Nephron (organoid): ENCODE results near the gene PLA2G6.

Source experiments
- H3K27ac Mint-ChIP-seq, 3 experiments: 2 replicates each; pipeline ENCODE4 v1.8.0; 2020; ENCODE audit warnings: mixed read lengths in 3 of 3, mild to moderate bottlenecking in 2 of 3, moderate library complexity in 1 of 3
- H3K27me3 Mint-ChIP-seq: 2 replicates; pipeline ENCODE4 v1.8.0; 2021; ENCODE audit warnings: low read depth, mild to moderate bottlenecking, moderate library complexity, mixed read lengths
- H3K36me3 Mint-ChIP-seq: 2 replicates; pipeline ENCODE4 v1.8.0; 2020; ENCODE audit warnings: low read depth, mixed read lengths
- H3K4me1 Mint-ChIP-seq: 2 replicates; pipeline ENCODE4 v1.8.0; 2020; ENCODE audit warnings: mixed read lengths
- H3K4me3 Mint-ChIP-seq, 3 experiments: 2 replicates each; pipeline ENCODE4 v1.8.0; 2020; ENCODE audit warnings: mild to moderate bottlenecking in 3 of 3, mixed read lengths in 3 of 3, moderate library complexity in 2 of 3
- H3K9me3 Mint-ChIP-seq: 2 replicates; pipeline ENCODE4 v1.8.0; 2020; ENCODE audit warnings: mixed read lengths
- TF ChIP-seq, protein P1 (sequence below), 3 experiments: fragments of 200-600 bp; sonication (generic); IDR thresholded peaks; one replicate each; pipeline ENCODE4 v1.5.0; 2021; ENCODE audit warnings: antibody characterized with exemption in 3 of 3; ENCODE audit not compliant: unreplicated experiment in 3 of 3

PLA2G6 gene

DNA sequence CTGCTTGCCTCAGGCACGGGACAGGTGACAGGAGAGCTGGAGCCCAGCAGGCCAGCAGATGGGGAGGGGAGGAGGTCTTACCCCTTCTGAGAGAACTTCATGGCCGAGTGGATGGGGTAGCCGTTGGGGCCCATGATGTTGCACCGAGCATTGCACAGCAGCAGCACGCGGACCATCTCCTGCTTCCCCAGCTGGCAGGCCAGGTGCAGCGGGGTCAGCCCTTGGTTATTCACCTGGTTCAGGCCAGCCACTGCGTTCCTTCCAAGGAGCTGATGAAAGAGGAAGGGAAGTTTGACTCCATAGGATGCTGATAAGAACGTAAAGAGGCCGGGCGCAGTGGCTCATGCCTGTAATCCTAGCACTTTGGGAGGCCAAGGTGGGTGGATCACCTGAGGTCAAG lies 41.7 kb downstream of the PLA2G6 start:
- no peak overlapping the region for H3K27ac Mint-ChIP-seq
- H3K27me3 Mint-ChIP-seq, result no peaks in the 10 kb centered on the region
- no peaks in the 10 kb centered on the region for H3K9me3 Mint-ChIP-seq
- no peaks in the 10 kb centered on the region for H3K4me1 Mint-ChIP-seq
- H3K4me3 Mint-ChIP-seq, result no peak overlapping the region
- TF ChIP-seq, protein P1, sequence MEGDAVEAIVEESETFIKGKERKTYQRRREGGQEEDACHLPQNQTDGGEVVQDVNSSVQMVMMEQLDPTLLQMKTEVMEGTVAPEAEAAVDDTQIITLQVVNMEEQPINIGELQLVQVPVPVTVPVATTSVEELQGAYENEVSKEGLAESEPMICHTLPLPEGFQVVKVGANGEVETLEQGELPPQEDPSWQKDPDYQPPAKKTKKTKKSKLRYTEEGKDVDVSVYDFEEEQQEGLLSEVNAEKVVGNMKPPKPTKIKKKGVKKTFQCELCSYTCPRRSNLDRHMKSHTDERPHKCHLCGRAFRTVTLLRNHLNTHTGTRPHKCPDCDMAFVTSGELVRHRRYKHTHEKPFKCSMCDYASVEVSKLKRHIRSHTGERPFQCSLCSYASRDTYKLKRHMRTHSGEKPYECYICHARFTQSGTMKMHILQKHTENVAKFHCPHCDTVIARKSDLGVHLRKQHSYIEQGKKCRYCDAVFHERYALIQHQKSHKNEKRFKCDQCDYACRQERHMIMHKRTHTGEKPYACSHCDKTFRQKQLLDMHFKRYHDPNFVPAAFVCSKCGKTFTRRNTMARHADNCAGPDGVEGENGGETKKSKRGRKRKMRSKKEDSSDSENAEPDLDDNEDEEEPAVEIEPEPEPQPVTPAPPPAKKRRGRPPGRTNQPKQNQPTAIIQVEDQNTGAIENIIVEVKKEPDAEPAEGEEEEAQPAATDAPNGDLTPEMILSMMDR (IDR thresholded peaks at IDR 0.05; ENCODE audit: unreplicated experiment in 3 of 3), result no peak
- peaks cover 17% of the 10 kb centered on the region for H3K36me3 Mint-ChIP-seq

DNA sequence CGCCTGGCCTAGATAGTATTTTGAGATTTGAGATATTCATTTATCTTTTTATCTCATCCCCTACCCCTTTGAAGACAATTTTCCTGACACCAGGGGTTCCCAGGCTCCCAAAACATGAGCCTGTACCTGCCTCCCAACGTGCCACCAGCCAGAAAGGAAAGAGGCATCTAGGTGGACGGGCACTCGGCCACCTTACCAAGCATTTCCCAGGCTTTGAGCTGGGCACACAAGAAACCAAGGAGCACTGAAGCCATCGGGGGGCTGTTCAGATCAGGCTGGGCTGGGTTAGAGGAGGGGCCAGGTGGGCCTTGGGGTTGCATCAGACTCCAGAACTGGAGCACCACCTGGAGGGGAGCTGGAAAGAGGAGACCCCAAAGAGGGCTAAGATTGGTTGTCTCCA lies 42.7 kb downstream of the PLA2G6 start:
- no peaks in the 10 kb centered on the region for H3K27me3 Mint-ChIP-seq
- H3K4me1 Mint-ChIP-seq, result no peaks in the 10 kb centered on the region
- H3K36me3 Mint-ChIP-seq, result peaks cover 23% of the 10 kb centered on the region
- TF ChIP-seq, protein P1 (IDR thresholded peaks at IDR 0.05; ENCODE audit: unreplicated experiment in 3 of 3), result no peak
- no peak overlapping the region for H3K4me3 Mint-ChIP-seq
- no peaks in the 10 kb centered on the region for H3K9me3 Mint-ChIP-seq
- no peak overlapping the region for H3K27ac Mint-ChIP-seq

DNA sequence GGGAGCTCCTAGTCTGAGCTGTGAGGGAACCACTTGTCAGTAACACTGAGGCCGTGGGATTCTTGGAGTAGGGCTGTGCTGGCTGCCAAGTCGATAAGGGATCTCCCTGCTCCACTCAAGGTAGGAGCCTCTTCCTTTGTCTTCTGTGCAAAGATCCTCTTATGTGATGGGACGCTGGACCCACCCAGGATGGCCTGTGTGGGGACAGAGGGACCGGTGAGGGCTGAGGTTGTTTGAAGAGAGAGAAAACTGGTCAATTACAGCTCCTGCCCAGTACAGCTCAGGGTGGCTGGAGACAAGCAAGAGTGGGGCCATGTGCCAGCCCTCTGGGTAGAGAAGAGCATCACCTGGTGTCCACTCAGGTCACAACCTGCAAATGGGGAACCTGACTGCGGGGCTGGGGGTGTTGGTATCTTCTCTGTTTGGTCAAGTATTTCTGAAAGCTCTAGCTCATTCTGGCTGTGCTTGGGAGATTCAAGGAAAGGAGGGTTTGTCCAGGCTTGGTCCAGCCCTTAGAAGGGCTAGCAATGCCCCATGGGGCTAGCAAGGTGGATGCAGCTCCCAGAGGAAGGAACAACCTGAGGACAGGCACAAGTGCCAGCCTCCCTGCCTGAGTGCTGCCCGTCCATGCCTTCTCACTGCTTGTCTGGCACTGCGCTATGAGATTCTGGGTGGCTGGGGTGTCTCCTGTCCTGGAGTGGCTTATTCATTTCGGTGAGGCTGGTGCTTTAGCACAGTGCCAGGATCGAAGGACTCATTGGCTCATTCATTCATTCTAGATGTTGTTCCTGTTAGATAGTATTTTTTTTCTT lies 43.5 kb downstream of the PLA2G6 start:
- Mint-ChIP-seq H3K4me1 (no peaks in the 10 kb centered on the region), H3K27ac (no peak overlapping the region), H3K9me3 (no peaks in the 10 kb centered on the region), H3K36me3 (peaks cover 22% of the 10 kb centered on the region), H3K4me3 (no peak overlapping the region), H3K27me3 (no peaks in the 10 kb centered on the region)
- TF ChIP-seq, protein P1 (IDR thresholded peaks at IDR 0.05; ENCODE audit: unreplicated experiment in 3 of 3), result no peak

DNA sequence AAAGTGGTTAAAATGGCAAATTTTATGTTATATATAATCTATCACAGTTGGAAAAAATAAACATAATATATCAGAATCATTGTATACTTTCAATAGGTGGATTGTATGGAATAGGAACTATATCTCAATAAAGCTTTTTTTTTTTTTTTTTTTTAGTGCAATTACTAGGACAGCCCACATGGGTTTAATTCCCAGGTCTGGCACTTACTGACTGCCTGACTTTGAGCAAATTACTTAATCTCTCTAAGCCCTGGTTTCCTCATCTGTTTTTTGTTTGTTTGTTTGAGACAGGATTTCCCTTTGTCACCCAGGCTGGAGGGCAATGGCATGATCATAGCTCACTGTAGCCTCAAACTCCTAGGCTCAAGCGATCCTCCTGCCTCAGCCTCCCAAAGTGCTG lies 45.0 kb downstream of the PLA2G6 start:
- Mint-ChIP-seq H3K4me1 (no peaks in the 10 kb centered on the region), H3K27me3 (no peaks in the 10 kb centered on the region), H3K27ac (no peak overlapping the region), H3K36me3 (peaks cover 28% of the 10 kb centered on the region), H3K4me3 (no peak overlapping the region), H3K9me3 (no peaks in the 10 kb centered on the region)
- TF ChIP-seq, protein P1 (IDR thresholded peaks at IDR 0.05; ENCODE audit: unreplicated experiment in 3 of 3), result no peak

- Mint-ChIP-seq H3K36me3 (peaks cover 28% of the 10 kb centered on the region), H3K4me3 (no peak overlapping the region), H3K9me3 (no peaks in the 10 kb centered on the region), H3K27ac (no peak overlapping the region), H3K4me1 (no peaks in the 10 kb centered on the region), H3K27me3 (no peaks in the 10 kb centered on the region)
- TF ChIP-seq, protein P1 (IDR thresholded peaks at IDR 0.05; ENCODE audit: unreplicated experiment in 3 of 3), result no peak
These were observed 46.4 kb downstream of the PLA2G6 start for GRCh38 chr22:38135133-38135706.

DNA sequence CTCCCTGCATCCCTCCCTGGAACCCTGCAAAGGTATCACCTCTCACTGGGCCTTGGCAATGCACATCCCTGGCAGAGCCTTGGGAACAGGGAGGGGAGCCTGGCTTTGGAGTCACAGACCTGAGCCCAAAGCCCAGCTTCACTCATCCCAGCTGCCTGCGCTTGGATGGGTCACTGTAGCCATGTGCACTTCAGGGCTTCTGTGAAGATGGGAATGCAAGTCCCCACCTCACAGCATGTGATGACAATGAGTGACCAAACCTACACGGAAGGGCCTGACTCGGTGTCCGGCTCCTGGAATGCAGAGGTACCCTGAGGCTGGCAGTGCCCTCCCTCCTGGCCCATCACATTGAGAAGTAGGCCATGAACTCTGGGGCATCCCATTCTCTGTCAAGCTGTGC lies 48.3 kb downstream of the PLA2G6 start:
- Mint-ChIP-seq H3K36me3 (peaks cover 28% of the 10 kb centered on the region), H3K4me3 (no peak overlapping the region), H3K27ac (no peak overlapping the region), H3K4me1 (no peaks in the 10 kb centered on the region), H3K27me3 (no peaks in the 10 kb centered on the region), H3K9me3 (no peaks in the 10 kb centered on the region)
- TF ChIP-seq, protein P1 (IDR thresholded peaks at IDR 0.05; ENCODE audit: unreplicated experiment in 3 of 3), result no peak
